Nephron progenitor cell (in vitro differentiated cells): Measurements from ENCODE around the gene SEMA6C.

Source experiments
- DNase-seq: peaks from one replicate; pipeline ENCODE4 v3.0.0; 2021
- H3K27ac Mint-ChIP-seq: 2 replicates; pipeline ENCODE4 v1.8.0; 2021; ENCODE audit warnings: mild to moderate bottlenecking, moderate library complexity, mixed read lengths
- H3K27me3 Mint-ChIP-seq: 2 replicates; pipeline ENCODE4 v1.8.0; 2021; ENCODE audit warnings: mild to moderate bottlenecking, low read depth, mixed read lengths; ENCODE audit not compliant: poor library complexity
- H3K36me3 Mint-ChIP-seq: 2 replicates; pipeline ENCODE4 v1.8.0; 2021; ENCODE audit warnings: low read depth, mixed read lengths
- H3K4me1 Mint-ChIP-seq: 2 replicates; pipeline ENCODE4 v1.8.0; 2021; ENCODE audit warnings: mixed read lengths
- H3K4me3 Mint-ChIP-seq: 2 replicates; pipeline ENCODE4 v1.8.0; 2021; ENCODE audit warnings: mild to moderate bottlenecking, moderate library complexity, mixed read lengths
- H3K9me3 Mint-ChIP-seq: 2 replicates; pipeline ENCODE4 v1.8.0; 2021; ENCODE audit warnings: mild to moderate bottlenecking, moderate library complexity, mixed read lengths
- CTCF ChIP-seq: fragments of 200-600 bp; sonication (generic); IDR thresholded peaks from 2 replicates; pipeline ENCODE4 v1.5.0; 2021; ENCODE audit warnings: antibody characterized with exemption

The SEMA6C gene

GRCh38 chr1:151165281-151165737 lies 18.9 kb upstream of the SEMA6C start:
- H3K36me3 Mint-ChIP-seq = peaks cover 37% of the 10 kb centered on the region
- peak overlapping the region; percentile 99 for H3K27ac Mint-ChIP-seq
- peaks cover 45% of the 10 kb centered on the region for H3K4me1 Mint-ChIP-seq
- DNase-seq = peak; percentile 57
- no peak for TF ChIP-seq CTCF
- H3K27me3 Mint-ChIP-seq = peaks cover 2% of the 10 kb centered on the region
- H3K4me3 Mint-ChIP-seq = peak overlapping the region; percentile 99
- no peaks in the 10 kb centered on the region for H3K9me3 Mint-ChIP-seq

DNA sequence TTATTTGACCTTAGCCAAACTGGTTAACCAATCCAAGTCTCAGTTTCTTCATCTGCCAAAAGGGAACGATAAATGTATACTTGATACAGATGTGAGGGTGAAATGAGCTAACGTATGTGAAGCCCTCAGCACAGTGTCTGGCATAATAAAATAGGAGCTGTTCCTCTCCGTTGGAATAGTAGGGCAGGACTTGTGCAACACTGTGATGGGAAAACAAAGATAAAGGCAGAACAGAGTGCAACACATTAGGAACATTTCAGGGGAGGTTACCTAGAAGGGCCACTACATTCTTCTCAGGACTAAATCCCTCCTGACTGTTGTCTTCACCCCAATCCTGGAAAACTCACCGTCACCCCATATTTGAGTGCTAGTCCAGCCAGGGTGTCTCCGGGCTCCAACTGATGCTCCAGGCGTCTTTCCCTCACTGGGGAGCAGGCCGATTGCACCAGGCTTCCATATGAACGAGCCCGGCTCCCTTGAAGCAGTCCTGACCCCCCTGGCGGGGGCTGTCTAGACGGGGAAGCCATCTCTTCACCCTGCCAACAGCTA lies 18.4 kb upstream of the SEMA6C start:
- DNase-seq = no peak
- no peaks in the 10 kb centered on the region for H3K9me3 Mint-ChIP-seq
- peak overlapping the region; percentile 99 for H3K4me3 Mint-ChIP-seq
- peak overlapping the region; percentile 99 for H3K27ac Mint-ChIP-seq
- H3K4me1 Mint-ChIP-seq = peaks cover 44% of the 10 kb centered on the region
- no peak for TF ChIP-seq CTCF
- peaks cover 2% of the 10 kb centered on the region for H3K27me3 Mint-ChIP-seq
- H3K36me3 Mint-ChIP-seq = peaks cover 40% of the 10 kb centered on the region

GRCh38 chr1:151159373-151159772 lies 12.9 kb upstream of the SEMA6C start:
- Mint-ChIP-seq H3K36me3 (peaks cover 31% of the 10 kb centered on the region), H3K27ac (no peak overlapping the region), H3K9me3 (no peaks in the 10 kb centered on the region), H3K27me3 (no peaks in the 10 kb centered on the region), H3K4me1 (peaks cover 20% of the 10 kb centered on the region), H3K4me3 (no peak overlapping the region)
- no peak for TF ChIP-seq CTCF
- DNase-seq = no peak

GRCh38 chr1:151158751-151159251 lies 12.4 kb upstream of the SEMA6C start:
- no peak overlapping the region for H3K4me3 Mint-ChIP-seq
- no peaks in the 10 kb centered on the region for H3K27me3 Mint-ChIP-seq
- peaks cover 31% of the 10 kb centered on the region for H3K36me3 Mint-ChIP-seq
- no peak overlapping the region for H3K27ac Mint-ChIP-seq
- TF ChIP-seq CTCF = no peak
- H3K4me1 Mint-ChIP-seq = peaks cover 14% of the 10 kb centered on the region
- no peaks in the 10 kb centered on the region for H3K9me3 Mint-ChIP-seq
- no peak for DNase-seq

DNA sequence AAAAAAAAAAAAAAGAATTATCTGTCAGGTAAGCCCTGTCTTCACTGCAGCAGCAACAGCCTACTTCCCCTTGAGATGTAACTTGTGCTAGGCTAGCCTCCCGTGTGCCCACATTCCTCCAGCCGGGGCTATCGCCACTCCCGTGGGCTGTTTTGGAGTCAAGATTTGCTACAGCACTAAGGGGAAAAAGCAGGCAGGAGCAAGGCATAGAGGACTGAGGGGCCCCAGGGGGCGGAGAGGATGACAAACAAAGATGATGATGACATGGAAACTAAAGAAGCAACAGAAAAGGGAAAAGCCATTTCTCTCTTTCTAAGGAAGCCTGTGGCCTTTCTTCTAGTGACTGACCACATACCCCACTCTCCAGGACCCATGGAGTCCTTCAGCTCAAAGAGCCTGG lies 11.9 kb upstream of the SEMA6C start:
- peaks cover 31% of the 10 kb centered on the region for H3K36me3 Mint-ChIP-seq
- no peaks in the 10 kb centered on the region for H3K9me3 Mint-ChIP-seq
- H3K27ac Mint-ChIP-seq = peak overlapping the region; percentile 64
- TF ChIP-seq CTCF = no peak
- H3K4me3 Mint-ChIP-seq = no peak overlapping the region
- peaks cover 11% of the 10 kb centered on the region for H3K4me1 Mint-ChIP-seq
- no peaks in the 10 kb centered on the region for H3K27me3 Mint-ChIP-seq
- DNase-seq = no peak

DNA sequence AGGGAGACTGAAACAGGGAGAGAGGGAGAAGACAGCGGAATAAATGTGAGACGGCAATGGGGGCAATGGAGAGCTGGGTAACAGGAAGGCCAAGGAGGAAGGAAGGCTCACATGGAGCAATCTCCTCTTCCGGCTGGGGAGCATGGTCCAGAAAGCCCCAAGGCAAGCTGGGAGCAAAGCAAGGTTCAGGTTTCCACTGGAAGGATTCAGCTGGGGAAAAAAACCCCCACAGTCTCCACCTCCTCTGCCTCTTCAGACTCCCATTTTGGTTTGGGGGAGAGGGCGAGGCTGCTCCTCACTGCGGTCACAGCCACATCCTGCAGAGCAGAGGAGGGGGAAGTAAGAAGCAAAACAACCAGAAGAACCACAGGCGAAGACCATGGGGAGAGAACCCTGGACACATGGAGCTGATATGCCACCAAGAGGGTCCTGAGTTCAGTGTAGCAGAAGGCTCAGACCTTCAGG lies 10.7 kb upstream of the SEMA6C start:
- Mint-ChIP-seq H3K36me3 (peaks cover 31% of the 10 kb centered on the region), H3K27me3 (no peaks in the 10 kb centered on the region), H3K27ac (no peak overlapping the region), H3K9me3 (no peaks in the 10 kb centered on the region), H3K4me1 (peaks cover 11% of the 10 kb centered on the region), H3K4me3 (no peak overlapping the region)
- DNase-seq = no peak
- TF ChIP-seq CTCF = no peak
